WTC11 (cell line): ENCODE results near the gene TNFSF13B.

Experiments
- CREB1 ChIP-seq: sonication (generic); formaldehyde crosslinking; IDR thresholded peaks from 2 replicates; pipeline ENCODE4 v1.8.0; 2023; ENCODE audit warnings: mild to moderate bottlenecking, missing genetic modification reagents
- CTCF ChIP-seq: fragments of 200-600 bp; IDR thresholded peaks from 2 replicates; pipeline ENCODE4 v1.8.0; 2022; ENCODE audit warnings: antibody characterized with exemption
- JUN ChIP-seq: sonication (generic); formaldehyde crosslinking; IDR thresholded peaks from 2 replicates; pipeline ENCODE4 v1.8.0; 2023; ENCODE audit warnings: mild to moderate bottlenecking, missing genetic modification reagents
- KAT7 ChIP-seq: sonication (generic); formaldehyde crosslinking; IDR thresholded peaks from 2 replicates; pipeline ENCODE4 v1.8.1; 2023; ENCODE audit warnings: missing genetic modification reagents, mild to moderate bottlenecking, borderline replicate concordance

GRCh38 chr13:108249150-108249549, 20.4 kb upstream of the TNFSF13B start:
- TF ChIP-seq CTCF (no peak), CREB1 (CRISPR knock-in tag) (no peak), KAT7 (CRISPR knock-in tag) (no peak), JUN (CRISPR knock-in tag) (no peak)
